SK-N-MC (cell line): ENCODE data around the gene ADCY3.
A peak's percentile ranks its signal among the peaks of the same experiment; 100 is the strongest.

Experiments used
- DNase-seq: peaks from one replicate; pipeline ENCODE4 v3.0.0-alpha.2; 2011; ENCODE audit warnings: low read depth, low spot score
- H3K27ac ChIP-seq: fragments of 200-600 bp; sonication (generic); 2 replicates; pipeline ENCODE4 v1.5.1; 2016; ENCODE audit warnings: mixed run types
- H3K36me3 ChIP-seq: fragments of 200-600 bp; sonication (generic); 2 replicates; pipeline ENCODE4 v1.6.1; 2017; ENCODE audit warnings: antibody characterized with exemption, low read length, mixed read lengths; ENCODE audit not compliant: insufficient read depth
- H3K4me3 ChIP-seq: fragments of 200-600 bp; sonication (generic); 2 replicates; pipeline ENCODE4 v1.5.1; 2016
- H3K9ac ChIP-seq: fragments of 200-600 bp; sonication (generic); 2 replicates; pipeline ENCODE4 v1.8.0; 2017; ENCODE audit warnings: mixed run types, mixed read lengths; ENCODE audit not compliant: insufficient read length
- H3K9me3 ChIP-seq: fragments of 200-600 bp; sonication (generic); 2 replicates; pipeline ENCODE4 v1.6.1; 2017; ENCODE audit warnings: low read depth, mild to moderate bottlenecking, antibody characterized with exemption, low read length, moderate library complexity, mixed read lengths
- EZH2 ChIP-seq: fragments of 200-600 bp; sonication (generic); IDR thresholded peaks from one replicate; pipeline ENCODE4 v1.6.1; 2017; ENCODE audit warnings: antibody characterized with exemption
- FOXP2 ChIP-seq: optimal IDR thresholded peaks from 2 replicates; pipeline ENCODE3; 2011; ENCODE audit warnings: mild to moderate bottlenecking, moderate library complexity; ENCODE audit not compliant: insufficient read depth; ENCODE audit errors: extremely low read length, control extremely low read depth
- POLR2AphosphoS5 ChIP-seq: IDR thresholded peaks from 2 replicates; pipeline ENCODE4 v1.6.1; 2012; ENCODE audit warnings: mild to moderate bottlenecking, low read depth, low read length, borderline replicate concordance

Gene ADCY3

DNA sequence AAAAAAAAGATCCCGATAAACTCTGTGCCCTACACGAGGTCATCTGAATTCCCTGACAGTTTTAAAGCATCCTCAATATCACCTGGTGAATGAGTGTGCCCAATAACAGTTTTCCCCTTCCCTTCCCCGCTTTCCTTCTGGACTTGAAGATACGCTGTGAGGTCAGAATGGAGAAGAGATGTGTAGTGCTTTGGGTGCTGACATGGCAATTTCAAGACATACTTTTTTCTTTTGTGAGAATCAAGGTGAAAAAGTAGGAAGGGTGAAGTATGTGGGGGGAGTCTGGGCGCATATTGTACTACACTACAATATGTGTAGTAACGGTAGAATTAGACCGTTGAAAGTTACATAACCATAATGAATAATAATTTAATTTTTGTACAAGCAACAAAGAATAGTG lies 30.1 kb upstream of the ADCY3 start:
- H3K36me3 ChIP-seq: peaks cover 7% of the 10 kb centered on the region

GRCh38 chr2:24948506-24948905 lies 28.5 kb upstream of the ADCY3 start:
- H3K27ac ChIP-seq: no peak overlapping the region
- H3K9me3 ChIP-seq: no peaks in the 10 kb centered on the region
- no peaks in the 10 kb centered on the region; the same call in 1 of the 2 replicates for H3K36me3 ChIP-seq
- H3K4me3 ChIP-seq: no peak overlapping the region
- DNase-seq: no peak
- no peak overlapping the region for H3K9ac ChIP-seq
- no peak for TF ChIP-seq POLR2AphosphoS5
- TF ChIP-seq FOXP2: no peak
- TF ChIP-seq EZH2: no peak

More for the DNA sequence above, 30.1 kb upstream of the ADCY3 start:
- no peak for DNase-seq
- Histone ChIP-seq H3K27ac (no peak overlapping the region), H3K9me3 (no peaks in the 10 kb centered on the region), H3K4me3 (no peak overlapping the region), H3K9ac (no peak overlapping the region)
- TF ChIP-seq POLR2AphosphoS5 (no peak), EZH2 (no peak), FOXP2 (no peak)

GRCh38 chr2:24947561-24948157 lies 27.6 kb upstream of the ADCY3 start:
- H3K4me3 ChIP-seq: no peak overlapping the region
- H3K36me3 ChIP-seq: no peaks in the 10 kb centered on the region; the same call in 1 of the 2 replicates
- no peaks in the 10 kb centered on the region for H3K9me3 ChIP-seq
- H3K9ac ChIP-seq: no peak overlapping the region
- no peak overlapping the region for H3K27ac ChIP-seq
- no peak for TF ChIP-seq FOXP2
- TF ChIP-seq EZH2: no peak
- TF ChIP-seq POLR2AphosphoS5: no peak
- no peak for DNase-seq

DNA sequence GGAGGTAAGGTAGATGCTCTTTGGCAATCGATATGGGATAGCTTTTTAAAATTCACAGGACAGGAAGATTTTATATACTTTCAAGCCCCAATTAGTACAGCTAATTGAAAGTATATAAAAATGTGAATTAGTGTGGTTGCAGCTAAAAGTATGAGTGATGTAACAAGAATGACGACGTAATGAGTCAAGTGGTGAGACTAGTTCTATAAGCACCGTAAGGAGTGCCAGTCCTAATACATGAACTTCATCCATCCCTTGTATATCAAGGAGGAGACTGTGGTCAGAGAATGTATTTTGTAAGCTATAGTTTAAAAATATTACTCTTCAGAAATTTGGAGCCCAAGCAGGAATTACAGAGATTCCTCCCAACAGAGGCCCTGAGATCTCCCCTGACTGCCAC lies 25.9 kb upstream of the ADCY3 start:
- no peaks in the 10 kb centered on the region for H3K9me3 ChIP-seq
- no peak overlapping the region for H3K27ac ChIP-seq
- no peak overlapping the region for H3K9ac ChIP-seq
- no peak overlapping the region for H3K4me3 ChIP-seq
- DNase-seq: no peak
- TF ChIP-seq FOXP2 (no peak), EZH2 (no peak), POLR2AphosphoS5 (no peak)
- no peaks in the 10 kb centered on the region; the same call in 1 of the 2 replicates for H3K36me3 ChIP-seq

- Histone ChIP-seq H3K27ac (peak overlapping the region; percentile 62; the same call in 1 of the 2 replicates), H3K9ac (no peak overlapping the region), H3K4me3 (peak overlapping the region; percentile 31), H3K9me3 (no peaks in the 10 kb centered on the region), H3K36me3 (no peaks in the 10 kb centered on the region; the same call in 1 of the 2 replicates)
- TF ChIP-seq FOXP2 (no peak), POLR2AphosphoS5 (no peak), EZH2 (no peak)
- no peak for DNase-seq
These were observed 23.5 kb upstream of the ADCY3 start for GRCh38 chr2:24943427-24944053.

DNA sequence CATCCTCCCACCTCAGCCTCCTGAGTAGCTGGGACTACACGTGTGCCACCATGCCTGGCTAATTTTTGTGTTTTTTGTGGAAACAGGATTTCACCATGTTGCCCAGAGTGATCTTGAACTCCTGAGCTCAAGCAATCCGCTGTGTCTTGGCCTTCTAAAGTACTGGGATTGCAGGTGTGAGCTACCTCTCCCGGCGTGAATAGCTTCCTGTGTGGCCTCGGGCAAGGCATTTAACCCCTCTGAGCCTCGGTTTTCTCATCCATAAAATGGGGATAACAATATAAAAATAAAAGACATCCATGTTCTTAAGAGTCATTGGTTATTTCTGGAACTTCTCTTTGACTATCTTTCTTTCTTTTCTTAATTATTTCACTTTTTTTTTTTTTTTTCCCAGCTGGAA lies 19.3 kb upstream of the ADCY3 start:
- Histone ChIP-seq H3K27ac (no peak overlapping the region), H3K9ac (no peak overlapping the region), H3K36me3 (no peaks in the 10 kb centered on the region), H3K9me3 (no peaks in the 10 kb centered on the region), H3K4me3 (no peak overlapping the region)
- no peak for TF ChIP-seq FOXP2
- TF ChIP-seq EZH2: no peak
- no peak for TF ChIP-seq POLR2AphosphoS5
- DNase-seq: no peak

- TF ChIP-seq FOXP2: no peak
- TF ChIP-seq EZH2: no peak
- no peak for TF ChIP-seq POLR2AphosphoS5
- H3K4me3 ChIP-seq: no peak overlapping the region
These were observed 17.2 kb upstream of the ADCY3 start for GRCh38 chr2:24937236-24937635.

DNA sequence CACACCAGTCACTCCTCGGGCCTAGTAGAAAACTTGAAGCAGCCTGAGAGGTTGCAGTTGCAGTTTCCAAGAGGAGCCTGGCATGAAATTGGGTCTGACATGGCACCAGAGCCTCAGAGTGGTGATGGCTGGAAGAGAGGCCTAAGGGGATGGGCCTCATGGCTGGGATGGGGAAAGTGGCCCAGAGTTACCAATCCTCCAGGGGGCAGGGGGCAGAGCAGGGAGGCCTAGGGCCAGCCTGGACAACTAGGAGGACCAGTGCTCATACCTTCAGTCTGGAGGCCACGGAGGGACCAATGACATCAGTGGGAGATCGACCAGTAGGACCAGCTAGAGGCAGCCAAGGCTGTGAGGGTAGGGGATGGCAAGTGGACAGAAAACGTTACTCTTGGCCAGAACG lies 15.1 kb upstream of the ADCY3 start:
- Histone ChIP-seq H3K27ac (no peak overlapping the region), H3K36me3 (no peaks in the 10 kb centered on the region), H3K9ac (no peak overlapping the region), H3K4me3 (no peak overlapping the region), H3K9me3 (no peaks in the 10 kb centered on the region)
- no peak for DNase-seq
- TF ChIP-seq POLR2AphosphoS5 (no peak), FOXP2 (no peak), EZH2 (no peak)

More at GRCh38 chr2:24937236-24937635, 17.2 kb upstream of the ADCY3 start:
- no peak overlapping the region for H3K9ac ChIP-seq
- no peak overlapping the region for H3K27ac ChIP-seq
- no peak for DNase-seq
- no peaks in the 10 kb centered on the region for H3K36me3 ChIP-seq
- no peaks in the 10 kb centered on the region for H3K9me3 ChIP-seq

- no peak overlapping the region for H3K27ac ChIP-seq
- no peak overlapping the region for H3K4me3 ChIP-seq
- H3K9me3 ChIP-seq: no peaks in the 10 kb centered on the region
These were observed 12.7 kb upstream of the ADCY3 start for GRCh38 chr2:24932715-24933114.

More at GRCh38 chr2:24932715-24933114, 12.7 kb upstream of the ADCY3 start:
- Histone ChIP-seq H3K36me3 (no peaks in the 10 kb centered on the region), H3K9ac (no peak overlapping the region)
- no peak for TF ChIP-seq EZH2
- no peak for TF ChIP-seq FOXP2
- TF ChIP-seq POLR2AphosphoS5: no peak
- no peak for DNase-seq
